Measurements from ENCODE around the gene LRRC31. TPM values are rescaled to one million over a fixed set of nuclear protein-coding genes. Genes with fewer than 3 reads are reported as not detected.

LRRC31 gene
- polyA plus RNA-seq, 3 donors, result not detected

- no peak overlapping the region for H2AFZ ChIP-seq (ENCODE audit: insufficient read depth, low read depth, low read length, poor library complexity, severe bottlenecking)
- no peaks in the 10 kb centered on the region for H3K36me3 Mint-ChIP-seq
Measured at GRCh38 chr3:169825316-169825715, 44.4 kb downstream of the LRRC31 start.

GRCh38 chr3:169822983-169823382 lies 46.8 kb downstream of the LRRC31 start:
- intact Hi-C loops (cut with micrococcal nuclease), result no loop called here

More at GRCh38 chr3:169825316-169825715, 44.4 kb downstream of the LRRC31 start:
- H3K9me3 Mint-ChIP-seq, result peaks cover 0 to 3% (median 0%) of the 10 kb centered on the region in 7 donors
- WGBS (ENCODE audit: insufficient coverage), result 100% methylated on average over 2 of the region's 3 CpGs
- no peak for TF ChIP-seq CTCF (IDR thresholded peaks at IDR 0.05)
- intact Hi-C loops (cut with micrococcal nuclease), result no loop called here
- H3K27me3 Mint-ChIP-seq (ENCODE audit: low read depth in 3 of 3), result peaks cover 1 to 4% (median 3%) of the 10 kb centered on the region in 3 donors
- Histone ChIP-seq H3K9me3 (replicated peaks in 1 of 2; ENCODE audit: control insufficient read depth in 1 of 2, insufficient read depth in 1 of 2, low read length in 2 of 2) (no peaks in the 10 kb centered on the region), H3K4me3 (replicated peaks in 1 of 3; ENCODE audit: low read depth in 2 of 3, low read length in 3 of 3) (no peak overlapping the region), H3K36me3 (replicated peaks in 1 of 2; ENCODE audit: control insufficient read depth in 1 of 2, insufficient read depth in 2 of 2, low read length in 2 of 2) (no peaks in the 10 kb centered on the region), H3K27ac (ENCODE audit: low read depth in 1 of 2, low read length in 2 of 2) (no peak overlapping the region), H4K20me1 (ENCODE audit: insufficient read depth, low read length) (no peaks in the 10 kb centered on the region), H3K4me2 (replicated peaks; ENCODE audit: extremely low read depth, low read length, poor library complexity, severe bottlenecking) (no peak overlapping the region), H3K79me2 (ENCODE audit: insufficient read depth, low read length) (no peaks in the 10 kb centered on the region), H3K4me1 (ENCODE audit: control insufficient read depth in 1 of 2, insufficient read depth in 2 of 2, low read length in 2 of 2) (peaks cover 4 to 8% of the 10 kb centered on the region in 2 donors), H3K9ac (ENCODE audit: insufficient read depth, low read length, poor library complexity, severe bottlenecking) (no peak overlapping the region), H3K27me3 (ENCODE audit: control insufficient read depth in 2 of 2, insufficient read depth in 2 of 2, low read length in 2 of 2) (no peaks in the 10 kb centered on the region)
- H3K4me3 Mint-ChIP-seq, result no peak overlapping the region
- H3K27ac Mint-ChIP-seq, result no peak overlapping the region
- peaks cover 8% of the 10 kb centered on the region for H3K4me1 Mint-ChIP-seq
- no peak for DNase-seq

More at GRCh38 chr3:169822983-169823382, 46.8 kb downstream of the LRRC31 start:
- H3K4me3 ChIP-seq (replicated peaks in 1 of 3; ENCODE audit: low read depth in 2 of 3, low read length in 3 of 3), result no peak overlapping the region
- H3K9me3 ChIP-seq (replicated peaks in 1 of 2; ENCODE audit: control insufficient read depth in 1 of 2, insufficient read depth in 1 of 2, low read length in 2 of 2), result no peaks in the 10 kb centered on the region
- no peak for DNase-seq
- Mint-ChIP-seq H3K4me3 (no peak overlapping the region), H3K27ac (no peak overlapping the region), H3K4me1 (no peaks in the 10 kb centered on the region), H3K36me3 (no peaks in the 10 kb centered on the region), H3K27me3 (ENCODE audit: low read depth in 3 of 3) (peaks cover 1 to 4% (median 3%) of the 10 kb centered on the region in 3 donors), H3K9me3 (peaks cover 0 to 2% (median 0%) of the 10 kb centered on the region in 7 donors)
- H4K20me1 ChIP-seq (ENCODE audit: insufficient read depth, low read length), result no peaks in the 10 kb centered on the region
- no peaks in the 10 kb centered on the region for H3K4me1 ChIP-seq (ENCODE audit: control insufficient read depth in 1 of 2, insufficient read depth in 2 of 2, low read length in 2 of 2)
- no peak overlapping the region for H3K4me2 ChIP-seq (replicated peaks; ENCODE audit: extremely low read depth, low read length, poor library complexity, severe bottlenecking)
- H3K27me3 ChIP-seq (ENCODE audit: control insufficient read depth in 2 of 2, insufficient read depth in 2 of 2, low read length in 2 of 2), result no peaks in the 10 kb centered on the region
- no peaks in the 10 kb centered on the region for H3K36me3 ChIP-seq (replicated peaks in 1 of 2; ENCODE audit: control insufficient read depth in 1 of 2, insufficient read depth in 2 of 2, low read length in 2 of 2)
- no peak for TF ChIP-seq CTCF (IDR thresholded peaks at IDR 0.05)
- no peak overlapping the region for H2AFZ ChIP-seq (ENCODE audit: insufficient read depth, low read depth, low read length, poor library complexity, severe bottlenecking)
- 93% methylated on average over 4 of the region's 6 CpGs for WGBS (ENCODE audit: insufficient coverage)
- no peak overlapping the region for H3K27ac ChIP-seq (ENCODE audit: low read depth in 1 of 2, low read length in 2 of 2)
- H3K79me2 ChIP-seq (ENCODE audit: insufficient read depth, low read length), result no peaks in the 10 kb centered on the region
- H3K9ac ChIP-seq (ENCODE audit: insufficient read depth, low read length, poor library complexity, severe bottlenecking), result no peak overlapping the region
